B cell (primary cell): ENCODE data around the gene INSRR. TPM values are rescaled to one million over a fixed set of nuclear protein-coding genes. Genes with fewer than 3 reads are reported as not detected.

Experiments
- ATAC-seq: fragments of 200-7000 bp; cut with Tn5 transposase; one replicate; pipeline ENCODE4 v1.10.0; 2021; ENCODE audit warnings: low read depth, mild to moderate bottlenecking, moderate number of reproducible peaks, moderate library complexity
- CTCF ChIA-PET: fragments of 350-600 bp; sonication (Branson Sonifier 250); formaldehyde crosslinking; loops from one replicate; lab custom pipeline; 2021; ENCODE audit warnings: antibody characterized with exemption, inconsistent platforms; lab: Charles Lee
- POLR2A ChIA-PET: fragments of 350-600 bp; sonication (Branson Sonifier 250); formaldehyde crosslinking; loops from one replicate; lab custom pipeline; 2021; ENCODE audit warnings: antibody characterized with exemption; lab: Charles Lee
- DNase-seq: peaks from one replicate; pipeline ENCODE4 v3.0.0; 2013
- H2AFZ ChIP-seq: 2 replicates; pipeline ENCODE4 v1.6.1; 2012; ENCODE audit warnings: mild to moderate bottlenecking, low read depth, low read length; ENCODE audit not compliant: insufficient read depth, poor library complexity, severe bottlenecking
- H3K27ac ChIP-seq, 2 donors: 1 replicate in 1 of 2; 2 replicates in 1 of 2; pipeline ENCODE4 v1.5.1; 2012 to 2013; ENCODE audit warnings: low read length in 2 of 2, mild to moderate bottlenecking in 2 of 2, moderate library complexity in 1 of 2
- H3K27me3 ChIP-seq, 4 experiments: fragments of 200-600 bp in 1 of 4; sonication (generic) in 1 of 4; replicated peaks in 1 of 4; 1 replicate in 2 of 4; 2 replicates in 2 of 4; pipeline versions ENCODE4 v1.6.1 to v1.7.0; 2013 to 2016; ENCODE audit warnings: low read length in 3 of 4, mild to moderate bottlenecking in 2 of 4, mixed read lengths in 1 of 4, moderate library complexity in 1 of 4; ENCODE audit not compliant: insufficient read depth in 4 of 4, control insufficient read depth in 3 of 4; ENCODE audit errors: control extremely low read depth in 1 of 4
- H3K36me3 ChIP-seq, 2 experiments: replicated peaks in 1 of 2; 1 replicate in 1 of 2; 2 replicates in 1 of 2; pipeline versions ENCODE4 v1.6.1 to v1.7.1; 2013; ENCODE audit warnings: low read length in 1 of 2; ENCODE audit not compliant: insufficient read depth in 2 of 2, control insufficient read depth in 1 of 2; ENCODE audit errors: control extremely low read depth in 1 of 2, extremely low read depth in 1 of 2
- H3K4me1 ChIP-seq, 2 donors: fragments of 200-600 bp in 1 of 2; sonication (generic) in 1 of 2; 1 replicate in 1 of 2; 2 replicates in 1 of 2; pipeline versions ENCODE4 v1.5.1 to v1.6.1; 2013 to 2017; ENCODE audit warnings: low read length in 2 of 2; ENCODE audit not compliant: control insufficient read depth in 2 of 2, insufficient read depth in 2 of 2
- H3K4me2 ChIP-seq: replicated peaks from 2 replicates; pipeline ENCODE3; 2012; ENCODE audit warnings: mild to moderate bottlenecking, low read depth, low read length; ENCODE audit not compliant: poor library complexity, severe bottlenecking
- H3K4me3 ChIP-seq, 5 experiments: fragments of 200-600 bp in 1 of 5; sonication (generic) in 1 of 5; 1 replicate in 3 of 5; 2 replicates in 2 of 5; pipeline versions ENCODE4 v1.5.1 to v1.7.0; 2011 to 2016; ENCODE audit warnings: low read length in 4 of 5, mild to moderate bottlenecking in 4 of 5, low read depth in 2 of 5, control low read depth in 1 of 5, moderate library complexity in 1 of 5; ENCODE audit not compliant: insufficient read depth in 1 of 5; ENCODE audit errors: control extremely low read depth in 1 of 5, extremely low read depth in 1 of 5
- H3K79me2 ChIP-seq: fragments of 200-600 bp; sonication (generic); one replicate; pipeline ENCODE4 v1.6.0; 2016; ENCODE audit warnings: low read length; ENCODE audit not compliant: control insufficient read depth, insufficient read depth
- H3K9ac ChIP-seq: fragments of 200-600 bp; sonication (generic); 2 replicates; pipeline ENCODE4 v1.6.1; 2017; ENCODE audit warnings: mild to moderate bottlenecking, low read length, moderate library complexity
- H3K9me3 ChIP-seq, 3 donors: one replicate each; pipeline versions ENCODE4 v1.6.1 to v1.7.1; 2013; ENCODE audit warnings: low read length in 2 of 3; ENCODE audit not compliant: control insufficient read depth in 2 of 3, insufficient read depth in 1 of 3; ENCODE audit errors: control extremely low read depth in 1 of 3
- H4K20me1 ChIP-seq: 2 replicates; pipeline ENCODE4 v1.6.0; 2012; ENCODE audit warnings: mild to moderate bottlenecking, low read length; ENCODE audit not compliant: insufficient read depth, control insufficient read depth, poor library complexity, severe bottlenecking
- H3K27ac Mint-ChIP-seq: one replicate; pipeline ENCODE4 v1.8.0; 2021; ENCODE audit warnings: mixed read lengths
- H3K27me3 Mint-ChIP-seq: one replicate; pipeline ENCODE4 v1.8.0; 2021; ENCODE audit warnings: mixed read lengths
- H3K4me1 Mint-ChIP-seq: one replicate; pipeline ENCODE4 v1.8.0; 2021; ENCODE audit warnings: mixed read lengths
- H3K4me3 Mint-ChIP-seq: one replicate; pipeline ENCODE4 v1.8.0; 2021; ENCODE audit warnings: mixed read lengths
- H3K9me3 Mint-ChIP-seq: one replicate; pipeline ENCODE4 v1.8.0; 2022; ENCODE audit warnings: mixed read lengths; ENCODE audit not compliant: insufficient read depth
- EZH2 ChIP-seq: IDR thresholded peaks from 2 replicates; pipeline ENCODE4 v1.6.1; 2012; ENCODE audit warnings: borderline replicate concordance, low read depth, mild to moderate bottlenecking, moderate library complexity, low read length; ENCODE audit not compliant: insufficient read depth, poor library complexity, severe bottlenecking
- WGBS: methylation state at CpG from one replicate; pipeline ENCODE4 v1.1.5; 2013; ENCODE audit warnings: missing lambda C conversion rate; ENCODE audit not compliant: insufficient coverage; 5-methylcytosine and 5-hydroxymethylcytosine counted together
- intact Hi-C: fragments of 100-400 bp; cut with micrococcal nuclease; formaldehyde crosslinking; loops from one replicate; pipeline ENCODE4 v1.10.0; 2022
- polyA plus RNA-seq: library from polyadenylated mRNA; depleted of rRNA; stranded (reverse); fragments of >200 nt; gene quantifications from 2 replicates; pipeline ENCODE4 v1.2.3, GENCODE V29; 2012
- total RNA-seq, 2 donors: library from RNA; stranded (reverse); fragments of 120-200 nt in 1 of 2; gene quantifications; 1 replicate in 1 of 2; 2 replicates in 1 of 2; pipeline versions ENCODE4 v1.2.3 to v1.2.4, GENCODE V29; 2013 to 2022
- TF ChIP-seq, protein P1 (sequence below): fragments of 200-600 bp; IDR thresholded peaks from one replicate; pipeline ENCODE4 v1.8.0; 2022; ENCODE audit warnings: antibody characterized with exemption, mild to moderate bottlenecking

The INSRR gene
- total and polyA plus RNA-seq, 2 donors (not counting 1 experiment from before 2014, with no cell fraction given), result not detected

DNA sequence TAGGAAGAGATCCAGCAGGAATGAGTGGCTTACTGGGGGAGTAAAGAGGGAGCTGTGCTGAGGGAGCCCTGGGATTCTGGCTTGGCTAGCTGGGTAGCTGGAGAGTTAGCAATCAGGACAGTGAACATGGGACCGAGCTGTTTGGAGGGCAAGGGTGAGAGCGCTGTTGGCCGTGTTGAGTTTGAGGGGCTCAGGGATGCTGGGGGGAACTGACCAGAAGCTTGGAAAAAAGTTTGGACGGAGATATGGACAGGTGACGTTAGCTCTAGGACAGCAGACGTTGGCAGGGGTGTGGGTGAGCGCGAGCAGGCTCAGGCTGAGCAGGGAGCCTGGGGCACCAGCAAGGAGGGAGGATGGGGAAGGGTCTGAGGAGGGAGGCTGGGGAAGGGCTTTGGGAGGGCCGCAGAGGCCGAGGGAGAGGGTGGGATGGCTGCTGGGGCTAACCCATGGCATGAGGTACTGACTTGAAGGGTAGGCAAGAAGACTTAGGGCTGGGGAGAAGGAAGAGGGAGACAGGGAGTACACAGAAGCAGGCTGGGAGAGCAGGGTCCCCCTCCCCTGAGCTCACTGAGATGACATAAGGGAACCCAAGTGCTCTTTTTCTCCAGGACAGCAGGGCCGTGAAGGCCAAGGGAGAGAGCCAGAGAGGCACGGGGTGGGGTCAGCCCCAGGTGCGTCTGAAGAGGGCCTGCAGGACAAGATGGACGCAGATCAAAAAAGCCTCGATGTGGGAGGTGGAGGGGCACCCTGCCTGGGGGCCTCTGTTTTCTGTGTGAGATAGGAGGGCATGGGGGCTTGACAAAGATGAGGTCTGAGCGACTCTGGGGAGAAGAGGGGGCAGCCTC is 50.5 kb downstream of the INSRR start:
- H3K9me3 Mint-ChIP-seq, result no peaks in the 10 kb centered on the region
- intact Hi-C loops, result no loop called here
- Histone ChIP-seq H3K4me1 (peaks cover 2 to 10% of the 10 kb centered on the region in 2 donors), H3K9me3 (no peaks in the 10 kb centered on the region), H4K20me1 (no peaks in the 10 kb centered on the region), H3K27ac (no peak overlapping the region), H2AFZ (no peak overlapping the region), H3K79me2 (no peaks in the 10 kb centered on the region), H3K9ac (no peak overlapping the region), H3K4me3 (no peak overlapping the region), H3K36me3 (no peaks in the 10 kb centered on the region), H3K27me3 (peaks cover 0 to 8% (median 0%) of the 10 kb centered on the region in 4 experiments), H3K4me2 (no peak overlapping the region)
- ChIA-PET CTCF (interaction anchor here (0.9 to 1.3 kb wide), 3 partner anchors 9 to 13 kb away, joined by 3 read pairs; no protein-coding TSS in a partner anchor), POLR2A (no interaction called here)
- WGBS, result 96% methylated on average over 14 of the region's 16 CpGs
- H3K27me3 Mint-ChIP-seq, result no peaks in the 10 kb centered on the region
- DNase-seq (no peak), ATAC-seq (no peak)
- H3K27ac Mint-ChIP-seq, result no peak overlapping the region
- no peak for TF ChIP-seq EZH2
- TF ChIP-seq, protein P1, sequence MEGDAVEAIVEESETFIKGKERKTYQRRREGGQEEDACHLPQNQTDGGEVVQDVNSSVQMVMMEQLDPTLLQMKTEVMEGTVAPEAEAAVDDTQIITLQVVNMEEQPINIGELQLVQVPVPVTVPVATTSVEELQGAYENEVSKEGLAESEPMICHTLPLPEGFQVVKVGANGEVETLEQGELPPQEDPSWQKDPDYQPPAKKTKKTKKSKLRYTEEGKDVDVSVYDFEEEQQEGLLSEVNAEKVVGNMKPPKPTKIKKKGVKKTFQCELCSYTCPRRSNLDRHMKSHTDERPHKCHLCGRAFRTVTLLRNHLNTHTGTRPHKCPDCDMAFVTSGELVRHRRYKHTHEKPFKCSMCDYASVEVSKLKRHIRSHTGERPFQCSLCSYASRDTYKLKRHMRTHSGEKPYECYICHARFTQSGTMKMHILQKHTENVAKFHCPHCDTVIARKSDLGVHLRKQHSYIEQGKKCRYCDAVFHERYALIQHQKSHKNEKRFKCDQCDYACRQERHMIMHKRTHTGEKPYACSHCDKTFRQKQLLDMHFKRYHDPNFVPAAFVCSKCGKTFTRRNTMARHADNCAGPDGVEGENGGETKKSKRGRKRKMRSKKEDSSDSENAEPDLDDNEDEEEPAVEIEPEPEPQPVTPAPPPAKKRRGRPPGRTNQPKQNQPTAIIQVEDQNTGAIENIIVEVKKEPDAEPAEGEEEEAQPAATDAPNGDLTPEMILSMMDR, result no peak
- H3K4me1 Mint-ChIP-seq, result peaks cover 8% of the 10 kb centered on the region
- no peak overlapping the region for H3K4me3 Mint-ChIP-seq

GRCh38 chr1:156807627-156808026 is 51.3 kb downstream of the INSRR start:
- POLR2A ChIA-PET, result interaction anchor here (0.7 kb wide), 1 partner anchor 74 kb away, joined by 4 read pairs; no protein-coding TSS in a partner anchor

More at GRCh38 chr1:156807627-156808026, 51.3 kb downstream of the INSRR start:
- no peak for TF ChIP-seq EZH2
- TF ChIP-seq, protein P1, result no peak
- H3K27ac Mint-ChIP-seq, result no peak overlapping the region
- no peaks in the 10 kb centered on the region for H3K9me3 Mint-ChIP-seq
- no peaks in the 10 kb centered on the region for H3K27me3 Mint-ChIP-seq
- no peak for DNase-seq
- Histone ChIP-seq H3K27ac (no peak overlapping the region), H2AFZ (no peak overlapping the region), H4K20me1 (no peaks in the 10 kb centered on the region), H3K79me2 (no peaks in the 10 kb centered on the region), H3K36me3 (no peaks in the 10 kb centered on the region), H3K4me2 (no peak overlapping the region), H3K27me3 (peaks cover 0 to 3% (median 0%) of the 10 kb centered on the region in 4 experiments), H3K4me3 (no peak overlapping the region), H3K4me1 (peaks cover 0 to 6% of the 10 kb centered on the region in 2 donors), H3K9me3 (no peaks in the 10 kb centered on the region), H3K9ac (no peak overlapping the region)
- whole genome bisulfite sequencing, result 29% methylated on average over 1 of the region's 2 CpGs
- no peak for ATAC-seq
- intact Hi-C loops, result no loop called here
- H3K4me3 Mint-ChIP-seq, result no peak overlapping the region
- peaks cover 4% of the 10 kb centered on the region for H3K4me1 Mint-ChIP-seq
- CTCF ChIA-PET, result interaction anchor here (0.9 to 1.3 kb wide), 3 partner anchors 8 to 13 kb away, joined by 3 read pairs; no protein-coding TSS in a partner anchor
